SK-N-MC (cell line): ENCODE results near the gene PSMD11.

ENCODE experiments used
- DNase-seq: peaks from one replicate; pipeline ENCODE4 v3.0.0-alpha.2; 2011; ENCODE audit warnings: low read depth, low spot score
- H3K27ac ChIP-seq: fragments of 200-600 bp; sonication (generic); 2 replicates; pipeline ENCODE4 v1.5.1; 2016; ENCODE audit warnings: mixed run types
- H3K36me3 ChIP-seq: fragments of 200-600 bp; sonication (generic); 2 replicates; pipeline ENCODE4 v1.6.1; 2017; ENCODE audit warnings: antibody characterized with exemption, low read length, mixed read lengths; ENCODE audit not compliant: insufficient read depth
- H3K4me3 ChIP-seq: fragments of 200-600 bp; sonication (generic); 2 replicates; pipeline ENCODE4 v1.5.1; 2016
- H3K9ac ChIP-seq: fragments of 200-600 bp; sonication (generic); 2 replicates; pipeline ENCODE4 v1.8.0; 2017; ENCODE audit warnings: mixed run types, mixed read lengths; ENCODE audit not compliant: insufficient read length
- H3K9me3 ChIP-seq: fragments of 200-600 bp; sonication (generic); 2 replicates; pipeline ENCODE4 v1.6.1; 2017; ENCODE audit warnings: low read depth, mild to moderate bottlenecking, antibody characterized with exemption, low read length, moderate library complexity, mixed read lengths
- EZH2 ChIP-seq: fragments of 200-600 bp; sonication (generic); IDR thresholded peaks from one replicate; pipeline ENCODE4 v1.6.1; 2017; ENCODE audit warnings: antibody characterized with exemption
- FOXP2 ChIP-seq: optimal IDR thresholded peaks from 2 replicates; pipeline ENCODE3; 2011; ENCODE audit warnings: mild to moderate bottlenecking, moderate library complexity; ENCODE audit not compliant: insufficient read depth; ENCODE audit errors: extremely low read length, control extremely low read depth
- POLR2AphosphoS5 ChIP-seq: IDR thresholded peaks from 2 replicates; pipeline ENCODE4 v1.6.1; 2012; ENCODE audit warnings: mild to moderate bottlenecking, low read depth, low read length, borderline replicate concordance

Gene PSMD11

GRCh38 chr17:32485261-32486110, 41.2 kb downstream of the PSMD11 start:
- no peaks in the 10 kb centered on the region for H3K9me3 ChIP-seq

GRCh38 chr17:32486111-32486700, 41.9 kb downstream of the PSMD11 start:
- Histone ChIP-seq H3K36me3 (peaks cover 44% of the 10 kb centered on the region), H3K27ac (peak overlapping the region; percentile 73), H3K4me3 (peak overlapping the region; percentile 75), H3K9me3 (no peaks in the 10 kb centered on the region), H3K9ac (peak overlapping the region; percentile 76)
- TF ChIP-seq EZH2 (no peak), FOXP2 (no peak), POLR2AphosphoS5 (peak; percentile 42; the same call in 1 of the 2 replicates)
- DNase-seq: no peak

More at GRCh38 chr17:32485261-32486110, 41.2 kb downstream of the PSMD11 start:
- H3K27ac ChIP-seq: peak overlapping the region; percentile 73
- peaks cover 51% of the 10 kb centered on the region for H3K36me3 ChIP-seq
- TF ChIP-seq POLR2AphosphoS5 (peak; percentile 14; the same call in 1 of the 2 replicates), EZH2 (no peak)
- DNase-seq: no peak
- H3K4me3 ChIP-seq: peak overlapping the region; percentile 66; the same call in 1 of the 2 replicates
- peak overlapping the region; percentile 76 for H3K9ac ChIP-seq

- no peaks in the 10 kb centered on the region for H3K9me3 ChIP-seq
- no peak for DNase-seq
- peak within 1 kb of the TSS; percentile 81 for H3K9ac ChIP-seq
- TF ChIP-seq EZH2 (no peak), POLR2AphosphoS5 (no peak; the same call in 1 of the 2 replicates), FOXP2 (no peak)
- H3K36me3 ChIP-seq: peaks cover 38% of the 10 kb centered on the region
- H3K4me3 ChIP-seq: peak within 1 kb of the TSS; percentile 90
- peak within 1 kb of the TSS; percentile 73 for H3K27ac ChIP-seq
These were observed 42.6 kb downstream of the PSMD11 start, which contains the start of gene CDK5R1 for GRCh38 chr17:32486701-32487472. CDK5R1 (plus strand) TSS chr17:32486993; CDS start chr17:32487621, 628 bp downstream.

GRCh38 chr17:32487473-32488176, 43.3 kb downstream of the PSMD11 start:
- TF ChIP-seq FOXP2 (no peak), EZH2 (no peak), POLR2AphosphoS5 (no peak)
- no peak for DNase-seq
- H3K4me3 ChIP-seq: peak overlapping the region; percentile 90
- no peaks in the 10 kb centered on the region for H3K9me3 ChIP-seq
- peak overlapping the region; percentile 81 for H3K9ac ChIP-seq
- no peak overlapping the region for H3K27ac ChIP-seq
- peaks cover 31% of the 10 kb centered on the region for H3K36me3 ChIP-seq

- TF ChIP-seq FOXP2: no peak
- no peak for TF ChIP-seq EZH2
- H3K36me3 ChIP-seq: peaks cover 28% of the 10 kb centered on the region
- H3K9me3 ChIP-seq: no peaks in the 10 kb centered on the region
- peak overlapping the region; percentile 81 for H3K9ac ChIP-seq
- H3K4me3 ChIP-seq: peak overlapping the region; percentile 90
- H3K27ac ChIP-seq: no peak overlapping the region
- no peak for DNase-seq
These were observed 43.9 kb downstream of the PSMD11 start for GRCh38 chr17:32488177-32488542.

DNA sequence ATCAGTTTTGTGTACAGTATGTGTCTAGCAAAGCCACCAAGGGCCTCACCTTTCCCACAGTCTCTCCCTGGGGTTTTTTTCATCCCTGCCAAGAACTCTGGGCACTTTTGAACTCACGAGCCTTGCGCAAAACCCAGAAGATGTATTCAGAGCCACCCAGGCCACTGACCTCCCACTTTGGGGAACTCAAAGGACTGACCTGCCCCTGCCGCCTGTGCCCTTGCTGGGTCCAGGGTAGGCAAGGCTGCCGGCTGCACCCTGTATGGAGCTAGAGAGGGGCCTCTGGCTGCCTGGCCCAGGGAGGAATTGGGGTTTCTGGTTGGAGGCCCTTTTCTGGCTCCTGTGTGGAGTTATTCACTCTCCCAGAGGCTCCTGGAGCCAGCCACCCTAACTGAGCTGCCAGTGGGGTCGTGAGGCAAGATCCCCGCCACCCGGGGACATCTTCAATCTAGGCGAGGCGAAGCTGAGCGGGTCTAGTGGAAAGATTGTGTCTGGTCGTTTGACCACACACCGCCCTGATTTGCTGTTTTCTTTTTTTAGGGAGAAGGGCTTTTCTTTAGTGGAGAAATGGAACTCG, 44.4 kb downstream of the PSMD11 start:
- TF ChIP-seq FOXP2 (no peak), EZH2 (no peak), POLR2AphosphoS5 (no peak)
- Histone ChIP-seq H3K9me3 (no peaks in the 10 kb centered on the region), H3K36me3 (peaks cover 28% of the 10 kb centered on the region), H3K4me3 (peak overlapping the region; percentile 90), H3K9ac (no peak overlapping the region), H3K27ac (no peak overlapping the region)
- DNase-seq: no peak

GRCh38 chr17:32489320-32490100, 45.2 kb downstream of the PSMD11 start:
- TF ChIP-seq EZH2: no peak
- TF ChIP-seq FOXP2: no peak
- TF ChIP-seq POLR2AphosphoS5: no peak
- H3K36me3 ChIP-seq: peaks cover 28% of the 10 kb centered on the region
- DNase-seq: no peak
- H3K4me3 ChIP-seq: peak overlapping the region; percentile 90
- H3K27ac ChIP-seq: no peak overlapping the region
- no peak overlapping the region for H3K9ac ChIP-seq
- no peaks in the 10 kb centered on the region for H3K9me3 ChIP-seq
